Thoracic aorta (tissue), 2 donors: Measurements from ENCODE around the gene LACTB. TPM values are rescaled to one million over a fixed set of nuclear protein-coding genes. Genes with fewer than 3 reads are reported as not detected.

Experiments used
- ATAC-seq: fragments of 150-250 bp; one replicate; pipeline ENCODE4 v1.8.0; 2017; ENCODE audit warnings: low read depth; ENCODE audit not compliant: insufficient number of reproducible peaks, low FRiP score
- DNase-seq: peaks from one replicate; pipeline ENCODE4 v3.0.0-alpha.2; 2020; ENCODE audit warnings: low spot score
- H3K27ac ChIP-seq, 2 donors: fragments of 200-600 bp; sonication (generic); 1 replicate in 1 of 2; 2 replicates in 1 of 2; pipeline ENCODE4 v1.5.1; 2016; ENCODE audit warnings: mild to moderate bottlenecking in 2 of 2, moderate library complexity in 2 of 2
- H3K27me3 ChIP-seq: fragments of 200-600 bp; sonication (generic); replicated peaks from 2 replicates; pipeline ENCODE4 v1.6.0; 2016; ENCODE audit warnings: mild to moderate bottlenecking; ENCODE audit not compliant: insufficient read depth
- H3K36me3 ChIP-seq: fragments of 200-600 bp; sonication (generic); one replicate; pipeline ENCODE4 v1.5.1; 2016
- H3K4me1 ChIP-seq, 2 donors: fragments of 200-600 bp; sonication (generic); 1 replicate in 1 of 2; 2 replicates in 1 of 2; pipeline versions ENCODE4 v1.5.1 to v1.6.0; 2016; ENCODE audit warnings: low read depth in 2 of 2, mild to moderate bottlenecking in 1 of 2; ENCODE audit not compliant: control insufficient read depth in 1 of 2
- H3K4me3 ChIP-seq: fragments of 200-600 bp; sonication (generic); 2 replicates; pipeline ENCODE4 v1.5.1; 2016; ENCODE audit warnings: mild to moderate bottlenecking
- H3K9me3 ChIP-seq: fragments of 200-600 bp; sonication (generic); 2 replicates; pipeline ENCODE4 v1.5.1; 2016
- CTCF ChIP-seq: fragments of 200-600 bp; sonication (generic); IDR thresholded peaks from one replicate; pipeline ENCODE4 v1.5.1; 2019; ENCODE audit warnings: antibody characterized with exemption
- total RNA-seq, 2 donors: library from RNA; depleted of rRNA; stranded (reverse); fragments of >200 nt; gene quantifications; one replicate each; pipeline versions ENCODE4 v1.1.0 to v1.2.3, GENCODE V29; 2016

Gene LACTB
- total RNA-seq, 2 donors from 2014 or later = 11.6 to 22.4 TPM

GRCh38 chr15:63188926-63189871, 67.5 kb downstream of the LACTB start, which contains the start of gene RAB8B:
Gene RAB8B, plus strand, starts transcription at chr15:63189606. Its CDS starts 19 bp downstream, at chr15:63189625.
- Histone ChIP-seq H3K27me3 (no peaks in the 10 kb centered on the region), H3K27ac (peak within 1 kb of the TSS; percentile 76 to 92), H3K4me3 (peak within 1 kb of the TSS; percentile 97), H3K36me3 (no peaks in the 10 kb centered on the region), H3K9me3 (no peaks in the 10 kb centered on the region), H3K4me1 (peaks cover 18 to 35% of the 10 kb centered on the region in 2 donors)
- peak; percentile 95 for DNase-seq
- peak; percentile 81 for ATAC-seq
- no peak for TF ChIP-seq CTCF

GRCh38 chr15:63189941-63190768, 68.5 kb downstream of the LACTB start:
- H3K27me3 ChIP-seq = no peaks in the 10 kb centered on the region
- H3K9me3 ChIP-seq = no peaks in the 10 kb centered on the region
- ATAC-seq (no peak), DNase-seq (no peak)
- H3K4me3 ChIP-seq = peak overlapping the region; percentile 97
- TF ChIP-seq CTCF = no peak
- peaks cover 21 to 44% of the 10 kb centered on the region in 2 donors for H3K4me1 ChIP-seq
- H3K36me3 ChIP-seq = no peaks in the 10 kb centered on the region
- H3K27ac ChIP-seq = peak overlapping the region; percentile 76 to 92

GRCh38 chr15:63190769-63191649, 69.3 kb downstream of the LACTB start:
- H3K4me1 ChIP-seq = peaks cover 30 to 53% of the 10 kb centered on the region in 2 donors
- no peaks in the 10 kb centered on the region for H3K9me3 ChIP-seq

More at GRCh38 chr15:63190769-63191649, 69.3 kb downstream of the LACTB start:
- ATAC-seq (no peak), DNase-seq (no peak)
- peak overlapping the region in 1 of 2 donors; percentile 76 for H3K27ac ChIP-seq
- no peak for TF ChIP-seq CTCF
- H3K27me3 ChIP-seq = no peaks in the 10 kb centered on the region
- no peaks in the 10 kb centered on the region for H3K36me3 ChIP-seq
- H3K4me3 ChIP-seq = peak overlapping the region; percentile 97

Other genes starting within 250 kb of the LACTB start
- 1,000 to 10,000 TPM in 1 of 2 donors, 100 to 1,000 TPM in 1; 927 to 1,440 TPM for gene TPM1, start 79.1 kb upstream of the LACTB start, total RNA-seq
- gene RPS27L, start 35.6 kb downstream of the LACTB start, total RNA-seq = 100 to 1,000 TPM in 1 of 2 donors, 10 to 100 TPM in 1; 40.1 to 120 TPM
- gene RAB8B, start 67.7 kb downstream of the LACTB start, total RNA-seq = 10 to 100 TPM; 55.2 to 64.1 TPM
- gene APH1B, start 155.7 kb downstream of the LACTB start, total RNA-seq = 10 to 100 TPM; 16.2 to 22.2 TPM